Transverse colon (tissue), 4 donors: Measurements from ENCODE around the gene OR13G1. TPM values are rescaled to one million over a fixed set of nuclear protein-coding genes. Genes with fewer than 3 reads are reported as not detected.

Experiments used
- DNase-seq: peaks from one replicate; pipeline ENCODE4 v3.0.0-alpha.2; 2019
- H3K27ac ChIP-seq, 4 donors: fragments of 200-600 bp; sonication (generic); 2 replicates each; pipeline ENCODE4 v1.5.1; 2016 to 2018; ENCODE audit warnings: inconsistent platforms in 4 of 4
- H3K27me3 ChIP-seq: fragments of 200-600 bp; sonication (generic); 2 replicates; pipeline ENCODE4 v1.5.1; 2017; ENCODE audit warnings: inconsistent platforms
- H3K36me3 ChIP-seq, 4 donors: fragments of 200-600 bp; sonication (generic); 2 replicates each; pipeline ENCODE4 v1.5.1; 2017 to 2019; ENCODE audit warnings: inconsistent platforms in 4 of 4
- H3K4me1 ChIP-seq, 4 donors: fragments of 200-600 bp; sonication (generic); 2 replicates each; pipeline ENCODE4 v1.5.1; 2017 to 2020; ENCODE audit warnings: inconsistent platforms in 4 of 4
- H3K4me3 ChIP-seq, 4 donors: fragments of 200-600 bp; sonication (generic); 1 replicate in 1 of 4; 2 replicates in 3 of 4; pipeline versions ENCODE4 v1.5.1 to v1.6.1; 2017 to 2019; ENCODE audit warnings: inconsistent platforms in 4 of 4
- H3K9me3 ChIP-seq, 2 donors: fragments of 200-600 bp; sonication (generic); 2 replicates each; pipeline ENCODE4 v1.5.1; 2017 to 2019; ENCODE audit warnings: inconsistent platforms in 2 of 2
- EP300 ChIP-seq: sonication (generic); formaldehyde crosslinking; IDR thresholded peaks from one replicate; pipeline ENCODE4 v1.6.1; 2017; ENCODE audit warnings: antibody characterized with exemption, low read depth
- POLR2A ChIP-seq: fragments of 450-650 bp; IDR thresholded peaks from one replicate; pipeline ENCODE4 v1.6.1; 2016; ENCODE audit warnings: antibody characterized with exemption, mild to moderate bottlenecking, moderate library complexity
- POLR2AphosphoS5 ChIP-seq, 3 donors: sonication (generic); formaldehyde crosslinking; IDR thresholded peaks; one replicate each; pipeline ENCODE4 v1.6.1; 2016; ENCODE audit warnings: antibody characterized with exemption in 3 of 3
- WGBS, 2 donors: methylation state at CpG; one replicate each; pipeline ENCODE4 v1.1.5; 2018; ENCODE audit warnings: low coverage in 1 of 2; 5-methylcytosine and 5-hydroxymethylcytosine counted together
- in situ Hi-C, 4 donors: fragments of 200-750 bp; cut with MboI; loops; one replicate each; pipeline versions ENCODE4 v1.15.0 to v1.15.1; 2017; ENCODE audit warnings: low sequenced_read_pairs in 3 of 4, low pct_ligation_motif_present in 1 of 4, low pct_unique_long_range_greater_than_20kb in 1 of 4
- intact Hi-C: fragments of 100-400 bp; cut with DNase I; formaldehyde crosslinking; loops from one replicate; pipeline ENCODE4 v1.15.1; 2023; ENCODE audit warnings: low total_unique reads
- total RNA-seq, 4 donors: library from RNA; depleted of rRNA; stranded (reverse); fragments of >200 nt; gene quantifications; one replicate each; pipeline ENCODE4 v1.1.0, GENCODE V29; 2016
- TF ChIP-seq, protein P1 (sequence below), 5 experiments: fragments of 200-600 bp in 3 of 5; fragments of 450-650 bp in 2 of 5; sonication (generic) in 3 of 5; IDR thresholded peaks; 1 replicate in 2 of 5; 2 replicates in 3 of 5; pipeline ENCODE4 v1.5.1; 2016 to 2017; ENCODE audit warnings: antibody characterized with exemption in 5 of 5, inconsistent platforms in 3 of 5, mild to moderate bottlenecking in 2 of 5, moderate library complexity in 1 of 5

Gene OR13G1
- total RNA-seq, 4 donors from 2014 or later = not detected

DNA sequence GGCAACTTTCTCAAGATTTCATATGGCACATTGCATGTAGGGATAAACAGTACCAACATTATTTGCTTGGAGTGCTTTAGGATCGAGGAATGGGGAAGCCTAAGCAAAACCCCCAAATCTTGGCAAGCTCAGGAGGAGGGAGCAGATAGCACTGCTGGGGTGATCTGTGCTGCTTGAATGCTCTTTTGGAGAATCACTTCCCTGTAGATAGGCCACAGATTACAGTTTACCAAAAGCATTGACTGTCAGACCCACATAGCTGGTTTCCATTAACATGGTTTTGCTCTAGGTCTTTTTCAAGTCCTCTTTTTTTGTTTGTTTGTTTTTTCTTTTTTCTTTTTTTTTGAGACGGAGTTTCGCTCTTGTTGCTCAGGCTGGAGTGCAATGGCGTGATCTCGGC, 36.8 kb downstream of the OR13G1 start:
- intact Hi-C loops (no loop called here), in situ Hi-C loops (no loop called here)
- H3K9me3 ChIP-seq = no peaks in the 10 kb centered on the region
- H3K27me3 ChIP-seq = no peaks in the 10 kb centered on the region
- no peak overlapping the region for H3K4me3 ChIP-seq
- TF ChIP-seq POLR2AphosphoS5 (IDR thresholded peaks at IDR 0.05) = no peak
- no peak for TF ChIP-seq POLR2A
- 57 to 74% methylated on average over 3 to 5 of the region's 5 CpGs for WGBS, 2 donors
- peaks cover 0 to 13% (median 5%) of the 10 kb centered on the region in 4 donors for H3K4me1 ChIP-seq
- H3K36me3 ChIP-seq = no peaks in the 10 kb centered on the region
- DNase-seq = no peak
- no peak overlapping the region for H3K27ac ChIP-seq

- H3K4me1 ChIP-seq = peaks cover 0 to 9% (median 3%) of the 10 kb centered on the region in 4 donors
- peak overlapping the region; percentile 31 to 47 (median 38) for H3K4me3 ChIP-seq
- no peaks in the 10 kb centered on the region for H3K36me3 ChIP-seq
- 38% methylated on average over 35 of the region's 55 CpGs; no CpG with 5 or more reads in 1 of the 2 donors for WGBS, 2 donors
- H3K27ac ChIP-seq = peak overlapping the region; percentile 58 to 89 (median 79)
- peak; percentile 23 to 46 (median 42) for TF ChIP-seq POLR2AphosphoS5 (IDR thresholded peaks at IDR 0.05)
- no peak for TF ChIP-seq EP300
- TF ChIP-seq, protein P1, sequence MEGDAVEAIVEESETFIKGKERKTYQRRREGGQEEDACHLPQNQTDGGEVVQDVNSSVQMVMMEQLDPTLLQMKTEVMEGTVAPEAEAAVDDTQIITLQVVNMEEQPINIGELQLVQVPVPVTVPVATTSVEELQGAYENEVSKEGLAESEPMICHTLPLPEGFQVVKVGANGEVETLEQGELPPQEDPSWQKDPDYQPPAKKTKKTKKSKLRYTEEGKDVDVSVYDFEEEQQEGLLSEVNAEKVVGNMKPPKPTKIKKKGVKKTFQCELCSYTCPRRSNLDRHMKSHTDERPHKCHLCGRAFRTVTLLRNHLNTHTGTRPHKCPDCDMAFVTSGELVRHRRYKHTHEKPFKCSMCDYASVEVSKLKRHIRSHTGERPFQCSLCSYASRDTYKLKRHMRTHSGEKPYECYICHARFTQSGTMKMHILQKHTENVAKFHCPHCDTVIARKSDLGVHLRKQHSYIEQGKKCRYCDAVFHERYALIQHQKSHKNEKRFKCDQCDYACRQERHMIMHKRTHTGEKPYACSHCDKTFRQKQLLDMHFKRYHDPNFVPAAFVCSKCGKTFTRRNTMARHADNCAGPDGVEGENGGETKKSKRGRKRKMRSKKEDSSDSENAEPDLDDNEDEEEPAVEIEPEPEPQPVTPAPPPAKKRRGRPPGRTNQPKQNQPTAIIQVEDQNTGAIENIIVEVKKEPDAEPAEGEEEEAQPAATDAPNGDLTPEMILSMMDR (IDR thresholded peaks at IDR 0.05) = no peak
- peak; percentile 25 for TF ChIP-seq POLR2A
- peak; percentile 90 for DNase-seq
- intact Hi-C loops = no loop called here
- in situ Hi-C loops = no loop called here
- H3K27me3 ChIP-seq = no peaks in the 10 kb centered on the region
- no peaks in the 10 kb centered on the region for H3K9me3 ChIP-seq
These were observed 40.1 kb downstream of the OR13G1 start for GRCh38 chr1:247639381-247639981.

DNA sequence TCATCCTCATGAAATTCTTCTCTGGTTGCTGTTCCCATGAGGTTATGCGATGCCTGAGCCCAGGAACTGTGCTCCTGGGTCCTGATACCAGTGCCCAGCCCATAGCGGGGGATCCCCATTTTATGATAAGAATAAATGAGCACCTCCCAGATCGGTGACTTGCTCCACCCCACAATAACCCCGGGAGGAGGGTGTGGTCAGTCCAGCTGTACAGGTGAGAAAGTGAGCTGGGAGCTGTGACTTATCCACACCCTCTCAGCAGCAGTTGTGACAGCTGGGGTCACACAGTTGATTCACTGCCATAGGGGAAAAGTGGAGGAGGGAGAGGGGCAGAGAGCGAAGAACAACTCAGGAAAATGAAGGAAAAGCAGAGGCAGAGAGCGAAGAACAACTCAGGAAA, 40.8 kb downstream of the OR13G1 start:
- peaks cover 0 to 9% (median 3%) of the 10 kb centered on the region in 4 donors for H3K4me1 ChIP-seq
- peak; percentile 80 for DNase-seq
- peak overlapping the region in 2 of 4 donors; percentile 37 to 39 for H3K4me3 ChIP-seq
- H3K9me3 ChIP-seq = no peaks in the 10 kb centered on the region
- WGBS, 2 donors = 38 to 47% methylated on average over 4 to 6 of the region's 6 CpGs
- no peaks in the 10 kb centered on the region for H3K27me3 ChIP-seq
- H3K36me3 ChIP-seq = no peaks in the 10 kb centered on the region
- TF ChIP-seq, protein P1 (IDR thresholded peaks at IDR 0.05) = no peak
- TF ChIP-seq EP300 (no peak), POLR2A (no peak), POLR2AphosphoS5 (IDR thresholded peaks at IDR 0.05) (no peak)
- intact Hi-C loops (no loop called here), in situ Hi-C loops (no loop called here)
- H3K27ac ChIP-seq = peak overlapping the region; percentile 58 to 89 (median 79)

DNA sequence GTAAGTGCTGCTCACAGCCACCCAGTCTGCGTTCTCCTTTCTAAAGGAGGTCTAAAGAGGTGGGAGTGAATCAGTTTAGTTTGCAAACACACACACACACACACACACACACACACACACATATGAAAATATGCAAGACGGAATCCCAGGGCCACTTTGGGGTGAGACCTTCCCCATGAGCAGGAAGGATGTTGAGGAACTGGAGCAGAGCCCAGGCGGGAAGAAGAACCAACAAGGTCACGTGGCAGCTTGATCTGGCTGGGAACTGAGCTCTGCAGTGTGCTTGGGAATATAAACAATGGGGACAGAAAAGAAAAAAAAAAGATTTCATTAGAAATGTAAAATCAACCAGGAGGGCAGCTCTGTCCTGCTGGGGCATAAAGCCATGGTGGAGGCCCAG, 41.5 kb downstream of the OR13G1 start:
- H3K27ac ChIP-seq = no peak overlapping the region
- in situ Hi-C loops = no loop called here
- H3K9me3 ChIP-seq = no peaks in the 10 kb centered on the region
- H3K4me1 ChIP-seq = peaks cover 0 to 9% (median 3%) of the 10 kb centered on the region in 4 donors
- no peak for DNase-seq
- intact Hi-C loops = no loop called here
- no peaks in the 10 kb centered on the region for H3K27me3 ChIP-seq
- WGBS, 2 donors = 75 to 88% methylated on average over 2 to 4 of the region's 4 CpGs
- TF ChIP-seq POLR2AphosphoS5 (IDR thresholded peaks at IDR 0.05) (no peak), POLR2A (no peak), EP300 (no peak)
- TF ChIP-seq, protein P1 (IDR thresholded peaks at IDR 0.05) = no peak
- no peaks in the 10 kb centered on the region for H3K36me3 ChIP-seq
- H3K4me3 ChIP-seq = no peak overlapping the region
